CD4-positive, alpha-beta T cell treated with Interleukin-4 for 4 hours (primary cell): ENCODE data around the gene MYOZ2.

Source experiments
- DNase-seq: peaks from one replicate; pipeline ENCODE4 v3.0.0-alpha.2; 2020

The MYOZ2 gene

DNA sequence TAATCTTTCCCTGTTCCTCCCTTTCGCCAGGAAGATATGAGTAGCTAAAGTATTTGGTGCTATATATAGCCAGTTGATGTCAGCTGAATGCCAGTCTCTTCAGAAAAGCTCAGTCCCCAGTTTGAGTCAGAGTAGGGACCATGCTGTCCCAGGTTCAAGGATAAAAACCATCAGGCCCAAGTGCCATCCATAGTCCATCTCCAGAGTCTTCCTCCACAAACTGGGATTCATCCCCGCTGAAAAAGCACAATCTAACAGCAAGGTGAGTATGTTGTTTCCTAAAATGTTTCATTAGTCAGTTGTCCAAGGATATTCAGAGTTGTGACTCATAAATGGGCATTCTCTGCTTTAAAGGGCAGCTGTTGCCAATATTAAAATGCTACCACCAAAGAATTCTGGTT lies at the start of gene MYOZ2:
MYOZ2 (plus strand) TSS at position 112 of the 401 bp plus-strand sequence. CDS start 694 bp downstream, outside the sequence.
- DNase-seq = no peak

DNA sequence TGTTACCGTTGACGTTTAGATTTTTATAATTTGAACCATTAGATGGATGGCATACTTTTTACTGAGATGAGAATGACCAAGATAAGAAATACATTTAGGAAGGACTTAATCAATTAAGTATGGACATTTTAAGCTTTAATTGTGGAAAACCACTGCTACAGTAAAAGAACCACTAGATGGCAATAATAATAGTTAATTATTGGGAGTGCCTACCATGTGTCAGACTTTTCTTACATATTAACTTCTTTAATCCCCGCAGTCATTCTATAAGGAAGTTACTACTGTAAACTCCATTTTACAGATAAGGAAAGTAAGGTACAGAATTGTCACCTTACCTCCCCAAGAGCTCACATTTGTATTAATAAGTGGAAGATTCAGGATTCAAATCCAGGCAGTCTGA lies 48.5 kb upstream of the MYOZ2 start:
- DNase-seq = no peak

DNA sequence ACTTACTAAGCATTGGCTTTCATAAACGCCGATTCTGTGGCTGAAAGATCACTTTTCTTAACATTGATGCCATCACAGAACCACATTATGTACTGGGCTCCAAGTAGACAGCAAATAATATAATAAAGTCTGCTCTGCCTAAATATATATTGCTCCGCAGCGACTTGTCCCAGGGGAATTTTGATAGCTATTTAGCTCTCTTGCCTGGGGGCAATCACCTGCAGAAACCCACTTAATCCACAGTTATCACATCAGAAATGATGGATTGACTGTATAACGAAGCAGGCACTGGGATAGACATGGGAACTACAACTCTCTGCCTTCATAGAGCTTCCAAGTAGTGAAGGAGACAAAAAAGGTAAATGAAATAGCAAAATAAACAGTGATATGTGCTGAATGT lies 48.0 kb upstream of the MYOZ2 start:
- no peak for DNase-seq

DNA sequence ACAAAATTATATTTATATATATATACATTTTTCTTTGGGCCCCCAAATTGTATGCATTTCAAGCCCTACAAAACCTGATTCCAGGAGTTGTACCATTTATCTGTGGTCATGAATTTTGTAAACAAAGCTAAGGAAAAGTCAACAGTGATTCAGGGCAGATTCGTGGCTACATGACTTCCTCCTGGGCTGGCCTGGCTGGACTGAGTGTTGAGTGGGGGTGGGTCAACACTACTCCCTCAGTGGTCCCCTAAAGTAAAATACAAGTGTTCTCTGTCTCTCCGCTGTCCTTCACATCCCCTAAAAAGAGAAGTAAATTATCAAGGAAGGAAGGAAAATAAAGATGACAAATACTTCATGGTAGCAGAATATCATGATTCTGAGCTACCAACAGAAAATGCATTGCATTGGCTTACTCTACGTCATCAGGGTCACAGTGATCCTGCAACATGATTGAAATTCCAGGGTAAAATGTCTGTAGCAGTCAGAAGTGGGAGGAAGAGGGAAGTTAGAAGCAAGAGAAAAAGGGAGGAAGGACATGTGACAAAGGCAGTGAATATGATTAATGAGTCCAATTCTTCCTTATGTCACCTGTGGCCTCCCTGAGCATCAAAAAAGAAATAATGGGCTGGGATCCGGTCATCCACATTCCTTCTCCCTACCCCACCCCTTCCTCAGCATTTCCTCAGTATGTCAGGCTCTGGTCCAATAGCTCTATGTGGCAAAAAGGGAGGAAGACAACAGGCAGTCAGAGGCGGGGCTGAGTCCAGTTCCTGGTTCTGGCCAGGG lies 42.4 kb upstream of the MYOZ2 start:
- no peak for DNase-seq

DNA sequence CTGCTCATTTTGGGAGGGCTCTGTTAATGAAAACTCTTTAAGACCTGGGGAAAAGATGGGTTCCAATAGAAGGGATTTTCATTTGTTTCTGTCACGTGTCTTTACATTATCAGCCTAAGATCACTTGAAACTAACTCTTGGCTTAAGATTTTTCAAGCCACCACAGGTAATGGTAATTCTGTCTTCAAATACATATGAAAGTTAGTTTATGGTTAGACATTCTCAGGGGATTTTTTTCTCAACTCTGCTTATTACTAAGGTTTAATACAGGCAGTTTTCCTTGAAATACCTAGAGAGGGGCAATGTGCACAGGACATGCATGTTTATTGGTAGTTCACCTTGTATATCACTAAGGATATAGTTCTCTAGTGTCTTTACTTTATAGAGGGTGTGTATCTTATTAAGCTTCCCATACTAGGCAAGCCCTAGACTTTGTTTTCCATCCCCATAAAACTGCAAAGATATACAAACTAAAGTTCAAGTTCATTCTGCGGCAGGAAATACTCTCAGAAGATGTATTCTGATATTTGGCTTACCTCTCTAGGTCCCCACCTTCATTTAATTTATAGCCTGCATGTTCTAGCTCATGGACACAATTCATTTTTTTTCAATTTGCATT lies 38.2 kb upstream of the MYOZ2 start:
- no peak for DNase-seq

DNA sequence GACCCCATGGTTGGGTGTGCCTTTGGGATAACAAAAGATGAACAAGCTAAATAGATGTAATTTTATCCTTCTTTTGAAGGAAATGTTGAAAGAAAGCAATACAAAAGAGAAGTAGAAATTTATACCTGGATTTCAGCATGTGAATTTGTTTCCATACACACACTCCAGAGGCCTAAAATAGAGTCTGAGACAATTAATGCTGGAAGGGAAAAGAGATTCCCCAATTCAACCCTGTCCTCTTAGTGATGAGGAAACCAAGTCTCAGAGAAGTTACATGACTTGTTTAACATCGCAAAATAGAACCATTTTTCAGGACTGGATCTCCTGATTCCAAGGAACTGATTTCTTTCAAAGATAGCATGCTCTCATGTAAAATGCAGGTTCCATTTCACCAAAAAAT lies 37.3 kb upstream of the MYOZ2 start:
- no peak for DNase-seq

DNA sequence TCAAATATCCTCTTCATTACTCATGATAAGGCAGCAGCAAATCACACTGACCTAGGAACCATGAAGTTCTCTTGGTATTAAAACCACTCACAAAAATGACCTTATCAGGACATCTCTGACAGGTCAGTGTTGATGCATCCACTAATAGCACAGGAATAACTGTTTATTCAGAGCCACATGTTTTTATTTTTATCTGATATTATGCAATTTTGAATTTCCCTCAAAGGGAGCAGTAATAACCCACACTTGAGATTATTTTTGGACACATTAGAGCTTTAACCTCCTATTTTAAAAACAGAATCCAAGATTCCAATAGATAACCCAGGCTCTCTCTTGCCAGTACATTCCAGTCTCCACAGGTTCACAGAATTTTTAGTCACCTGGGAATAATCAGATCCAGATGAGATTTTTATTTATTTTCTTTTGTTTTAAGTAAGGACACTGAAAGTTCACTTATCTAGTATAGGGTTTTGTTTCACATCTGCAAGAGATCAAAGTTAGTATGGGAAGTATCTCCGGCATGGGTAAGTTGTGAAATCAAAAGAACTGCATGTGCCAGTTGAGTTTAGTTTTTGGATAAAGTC lies 36.3 kb upstream of the MYOZ2 start:
- DNase-seq = no peak

DNA sequence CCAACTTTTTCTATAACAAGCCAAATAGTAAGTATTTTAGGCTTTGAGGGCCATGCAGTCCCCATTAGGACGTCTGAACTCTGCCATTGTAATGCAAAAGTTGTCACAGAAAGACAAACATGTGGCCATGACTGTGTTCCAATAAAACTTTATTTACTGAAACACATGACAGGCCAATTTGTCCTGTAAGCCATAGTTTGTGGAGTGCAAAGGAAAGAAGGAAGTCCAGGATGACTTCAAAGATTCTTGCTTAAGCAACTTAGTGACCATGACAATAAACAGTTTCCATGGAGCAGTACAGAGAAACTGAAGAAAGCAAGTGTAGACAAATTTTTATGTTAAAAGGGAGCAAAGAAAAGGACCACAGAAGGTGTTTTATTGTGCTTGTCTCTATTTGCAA lies 35.0 kb upstream of the MYOZ2 start:
- no peak for DNase-seq

DNA sequence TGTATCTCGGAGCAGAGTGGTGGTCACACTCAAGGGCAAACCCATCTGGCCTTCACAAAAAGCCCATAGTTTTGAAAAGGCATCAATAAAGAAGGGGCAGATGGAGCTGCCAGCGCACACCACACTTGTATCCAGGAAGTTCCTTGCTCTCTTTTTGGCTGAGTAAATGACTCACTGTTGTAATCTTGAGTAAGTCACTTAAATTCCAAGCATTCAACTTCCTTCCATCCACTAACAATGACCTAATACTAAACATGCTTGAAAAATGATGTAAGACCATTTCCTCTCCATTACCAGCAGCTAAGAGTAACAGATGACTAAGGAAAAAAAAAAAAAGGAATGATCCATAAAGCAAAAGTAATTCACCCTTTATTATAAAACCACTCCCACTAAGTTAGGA lies 32.4 kb upstream of the MYOZ2 start:
- no peak for DNase-seq

DNA sequence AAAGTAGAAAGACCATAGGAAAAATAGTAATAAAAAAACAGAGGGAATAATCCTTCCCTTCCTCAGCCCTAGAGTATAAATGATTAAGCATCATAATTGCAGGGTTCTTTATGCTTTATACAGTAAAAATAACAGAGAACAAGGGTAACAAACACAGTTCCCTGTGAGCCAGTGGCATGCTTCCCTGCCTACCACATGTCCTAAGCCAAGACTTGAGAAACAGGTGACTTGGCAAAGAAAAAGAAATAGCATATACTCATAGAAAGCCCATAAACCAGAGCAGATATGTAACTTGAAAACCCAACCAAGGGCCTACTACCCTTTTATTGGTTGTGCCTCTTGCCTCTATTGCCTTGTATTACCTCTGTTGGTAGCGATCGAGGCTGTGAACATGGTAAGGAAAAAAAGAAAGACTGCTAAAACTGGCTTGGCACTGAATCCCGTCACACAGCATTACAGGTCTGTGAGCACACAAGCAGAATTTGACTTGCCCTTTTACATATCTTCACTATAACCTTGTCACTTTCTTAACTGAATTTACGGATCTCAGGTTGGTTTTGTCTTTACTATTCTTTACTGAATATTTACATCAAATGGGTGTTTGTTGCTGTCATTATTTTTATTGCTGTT lies 30.9 kb upstream of the MYOZ2 start:
- DNase-seq = no peak

DNA sequence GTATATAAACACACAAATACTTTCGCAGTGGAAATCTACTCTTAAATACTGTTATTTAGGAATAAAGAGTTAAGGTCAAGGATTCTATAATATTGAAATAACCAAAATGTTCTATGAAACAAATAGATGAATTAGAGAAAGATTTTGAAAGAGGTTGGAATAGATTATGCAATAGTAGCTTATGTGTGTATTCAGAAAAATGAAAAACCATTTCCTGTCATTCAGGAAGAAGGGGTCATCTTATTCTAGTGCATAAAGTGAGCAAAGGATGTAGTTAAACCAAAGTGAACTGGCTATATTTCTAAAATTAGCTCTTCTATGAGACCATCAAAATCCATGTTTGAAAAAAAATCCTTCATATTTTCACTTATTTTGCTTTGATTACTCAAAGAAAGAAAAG lies 30.0 kb upstream of the MYOZ2 start:
- DNase-seq = no peak

DNA sequence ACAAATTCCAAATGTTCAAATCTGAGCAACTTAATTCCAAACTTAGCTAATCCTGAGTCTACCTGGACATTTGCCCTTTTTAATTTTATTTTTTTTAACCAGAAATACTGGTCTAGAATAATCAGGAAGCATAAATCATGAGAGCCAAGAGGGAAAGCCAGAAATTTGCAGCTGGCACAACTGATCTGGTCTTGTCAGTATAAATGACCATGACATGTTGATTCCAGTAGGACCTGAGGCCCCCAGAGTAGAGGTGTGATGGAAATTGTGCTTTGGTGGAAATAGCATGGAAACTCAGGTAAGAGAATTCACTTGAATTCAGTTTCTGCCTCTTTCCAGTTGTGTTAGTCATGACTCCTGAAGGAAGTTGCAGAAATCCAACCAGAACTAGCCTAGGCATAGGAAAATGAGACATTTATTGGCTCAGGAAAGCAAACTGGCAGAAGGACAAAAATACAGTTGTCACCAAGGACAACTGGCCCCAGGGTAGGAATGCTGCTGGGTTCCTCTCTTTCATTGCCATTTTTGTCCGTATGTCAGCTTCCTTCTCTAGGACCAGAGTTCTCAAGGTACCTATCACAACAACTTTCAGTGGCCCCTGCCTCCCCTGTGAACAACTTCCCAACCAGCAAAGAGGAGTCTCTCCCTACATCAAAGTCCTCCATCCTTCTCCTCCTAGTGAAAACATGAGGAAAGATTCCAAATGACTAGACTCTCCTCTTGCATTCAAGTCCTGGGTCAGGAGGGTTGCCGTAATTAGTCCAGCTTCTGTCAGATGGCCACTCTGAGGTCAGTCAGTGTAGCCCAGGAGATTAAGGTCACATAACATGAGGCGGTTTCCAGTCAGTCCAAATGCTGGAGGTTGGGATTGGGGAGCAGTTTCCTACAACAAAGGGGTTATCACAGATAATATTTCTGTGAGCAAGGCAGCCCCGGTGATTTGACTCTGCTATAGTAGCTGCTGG lies 29.3 kb upstream of the MYOZ2 start:
- DNase-seq = no peak

DNA sequence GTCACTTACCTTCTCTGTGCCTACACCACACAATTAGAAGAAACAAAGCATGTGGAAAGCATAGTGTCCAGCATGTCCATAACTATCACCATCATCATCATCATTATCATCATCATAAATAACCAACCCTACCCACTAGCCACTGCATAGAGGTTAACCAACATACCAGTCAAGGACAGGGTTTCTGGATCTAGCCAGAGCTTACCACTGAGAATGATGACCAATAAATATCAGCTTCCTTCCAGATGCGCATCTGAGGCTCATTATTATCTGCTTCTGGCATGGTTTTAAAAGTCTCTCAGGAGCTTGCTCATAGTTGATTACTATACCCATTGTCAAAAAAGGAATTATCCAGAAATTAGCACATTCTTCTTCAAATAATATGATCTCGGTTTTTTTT lies 25.5 kb upstream of the MYOZ2 start:
- DNase-seq = no peak

DNA sequence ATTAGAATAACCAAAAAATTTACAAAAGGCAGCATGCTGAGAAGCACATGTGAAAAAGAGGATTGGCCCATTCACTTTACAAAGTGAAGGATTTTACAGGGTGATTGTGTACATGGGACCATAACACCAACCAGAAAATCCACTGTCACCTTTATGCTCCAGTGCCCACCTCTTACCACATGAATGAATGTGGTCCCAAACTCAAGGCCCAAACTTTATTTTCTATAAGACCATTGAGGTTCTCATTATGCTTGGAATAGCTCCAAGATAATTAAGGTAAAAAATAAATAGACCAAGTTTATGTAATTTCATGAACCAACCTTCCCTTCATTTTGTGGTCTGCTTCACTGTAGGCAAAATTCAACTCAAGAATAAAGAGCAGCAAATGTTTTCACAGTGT lies 24.3 kb upstream of the MYOZ2 start:
- DNase-seq = no peak

DNA sequence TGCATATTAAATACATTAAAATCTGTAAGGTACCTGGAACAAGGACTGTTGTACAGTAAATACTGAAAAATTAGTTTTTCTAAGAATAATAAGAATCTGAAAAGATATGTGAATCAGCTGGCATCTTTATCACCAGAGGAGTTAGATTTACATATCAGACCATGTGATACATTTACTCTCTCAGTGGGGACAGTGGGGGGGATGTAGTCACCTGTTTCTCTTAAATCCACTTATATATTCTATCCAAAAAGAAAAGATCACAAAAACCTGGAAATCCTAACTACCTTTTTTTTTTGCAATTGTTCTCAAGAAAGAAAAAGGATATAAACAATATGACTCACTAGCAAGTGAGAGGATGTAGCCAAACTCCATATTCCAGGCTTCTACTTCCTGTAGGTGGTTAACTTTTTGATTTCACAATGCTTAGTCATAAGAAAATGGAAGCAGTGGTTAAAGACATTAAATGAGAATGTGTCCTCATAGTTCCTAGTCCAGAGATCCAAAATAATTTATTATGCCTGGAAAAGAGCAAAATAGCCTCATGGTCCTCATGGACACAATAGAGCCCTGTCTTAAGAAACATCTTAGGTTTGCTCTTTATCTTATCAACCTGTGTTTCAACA lies 22.5 kb upstream of the MYOZ2 start:
- peak; percentile 2 for DNase-seq

DNA sequence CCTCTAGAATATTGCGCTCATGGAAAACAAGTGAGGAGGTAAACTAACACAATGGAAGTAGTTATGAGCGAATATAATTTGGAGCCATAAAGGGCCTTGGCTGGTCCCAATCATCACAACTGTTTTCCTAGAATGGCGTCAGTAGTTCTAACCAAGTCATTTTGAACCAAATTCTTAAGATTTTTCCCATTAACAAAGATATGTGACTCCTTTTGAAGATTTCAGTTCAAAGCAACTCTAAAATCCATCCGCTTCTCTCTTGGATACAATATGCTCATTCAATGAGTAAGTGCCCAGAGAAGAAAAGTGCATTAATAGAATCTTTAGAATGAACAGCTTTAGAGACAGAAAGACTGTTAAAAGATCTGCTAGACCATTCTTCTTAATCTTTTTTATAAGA lies 19.6 kb upstream of the MYOZ2 start:
- DNase-seq = no peak

DNA sequence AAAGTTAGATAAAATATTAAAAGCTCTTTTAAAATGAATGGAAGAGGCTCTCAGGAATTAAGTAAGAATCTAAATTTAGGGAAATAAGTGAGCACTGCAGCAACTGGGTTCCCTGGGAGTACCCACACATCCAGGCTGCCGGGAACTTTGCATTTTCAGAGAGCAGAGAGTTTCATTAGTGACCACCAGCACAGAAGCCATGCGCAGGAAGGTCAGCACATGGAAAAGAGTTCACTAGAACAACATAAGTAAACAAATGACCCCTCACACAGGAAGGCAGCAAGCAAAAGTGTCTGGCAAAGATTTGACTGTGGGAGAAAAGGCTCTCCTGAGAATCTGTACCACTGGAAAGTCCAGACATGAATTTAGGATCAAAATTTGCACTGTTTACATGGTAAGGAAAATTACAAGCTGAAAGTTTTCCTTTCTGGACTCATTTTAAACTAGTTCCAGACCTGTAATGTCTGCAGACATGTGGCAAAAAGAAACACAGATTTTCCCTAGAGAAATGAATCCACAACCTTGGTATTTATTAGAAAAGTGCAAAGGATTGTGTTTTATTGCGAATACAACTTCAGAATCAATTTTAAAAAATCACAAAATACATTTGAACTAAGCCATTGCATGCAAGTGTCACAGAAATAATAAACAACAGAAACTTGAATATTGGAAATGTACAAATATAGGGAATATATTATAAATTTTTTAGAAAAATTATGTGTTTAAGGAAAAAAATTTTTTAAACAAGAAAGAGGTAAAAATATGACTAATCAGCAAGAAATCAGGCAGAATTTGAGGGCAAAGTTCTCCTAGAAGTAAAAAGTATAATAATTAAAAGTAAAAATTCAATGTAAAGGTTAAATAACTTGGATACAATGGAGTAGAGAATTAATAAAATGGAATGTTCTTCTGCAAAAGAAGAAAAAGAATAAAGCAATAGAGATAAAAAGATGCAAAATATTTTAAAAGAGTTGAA lies 18.4 kb upstream of the MYOZ2 start:
- no peak for DNase-seq

DNA sequence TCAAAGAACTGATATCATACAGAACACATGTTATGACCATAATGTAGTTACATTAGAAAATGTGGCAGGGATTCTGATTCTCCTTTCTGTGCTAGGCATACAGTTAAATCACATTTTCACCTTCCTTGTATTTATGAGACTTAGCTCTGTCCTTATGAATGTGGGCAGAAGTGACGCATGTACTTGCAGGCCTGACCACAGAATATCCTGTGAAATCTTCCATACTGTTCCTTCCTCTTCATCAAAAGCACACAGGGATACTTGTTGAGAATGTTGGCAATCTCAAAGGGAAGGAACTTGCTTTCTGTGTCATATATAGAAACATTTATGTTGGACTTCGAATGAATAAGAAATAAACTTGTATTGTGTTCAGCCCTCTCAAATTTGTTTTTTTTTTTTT lies 17.2 kb upstream of the MYOZ2 start:
- DNase-seq = no peak

DNA sequence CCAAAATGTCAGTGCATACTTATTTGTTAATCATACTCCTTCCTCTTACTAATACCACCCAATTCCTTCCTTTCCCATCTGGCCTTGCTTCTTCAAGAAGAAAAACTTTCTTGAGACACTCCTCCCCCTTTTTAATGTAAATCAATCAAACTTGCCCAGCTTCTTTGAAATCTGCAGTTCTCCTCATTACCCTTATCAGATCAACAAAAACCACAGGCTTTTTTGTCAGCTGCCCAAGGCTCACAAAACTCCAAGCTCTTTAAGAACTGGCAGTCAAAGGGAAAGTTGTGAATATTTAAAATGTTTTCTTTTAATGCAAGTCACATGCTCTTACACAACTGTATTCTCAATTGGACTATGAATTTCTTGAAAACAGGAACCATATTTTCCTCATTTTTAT lies 11.3 kb upstream of the MYOZ2 start:
- no peak for DNase-seq

DNA sequence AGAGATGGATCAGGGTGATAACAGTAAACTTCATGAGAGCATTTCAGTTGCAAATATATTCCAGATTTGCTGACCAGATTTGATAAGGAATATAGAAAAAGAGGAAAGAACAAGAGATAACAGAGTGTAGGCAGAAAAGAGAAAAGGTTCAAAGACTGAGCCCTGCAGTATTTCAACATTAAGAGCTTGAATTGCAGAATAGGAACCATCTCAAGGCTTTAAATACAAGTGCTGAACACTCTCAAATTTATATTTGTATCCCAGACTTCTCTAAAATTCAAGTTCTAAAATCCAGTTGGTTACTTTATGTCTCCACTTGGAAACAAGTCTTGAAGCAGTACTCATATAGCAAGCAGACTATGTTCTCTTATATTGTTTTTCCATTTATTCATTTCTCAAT lies 9.7 kb upstream of the MYOZ2 start:
- no peak for DNase-seq

DNA sequence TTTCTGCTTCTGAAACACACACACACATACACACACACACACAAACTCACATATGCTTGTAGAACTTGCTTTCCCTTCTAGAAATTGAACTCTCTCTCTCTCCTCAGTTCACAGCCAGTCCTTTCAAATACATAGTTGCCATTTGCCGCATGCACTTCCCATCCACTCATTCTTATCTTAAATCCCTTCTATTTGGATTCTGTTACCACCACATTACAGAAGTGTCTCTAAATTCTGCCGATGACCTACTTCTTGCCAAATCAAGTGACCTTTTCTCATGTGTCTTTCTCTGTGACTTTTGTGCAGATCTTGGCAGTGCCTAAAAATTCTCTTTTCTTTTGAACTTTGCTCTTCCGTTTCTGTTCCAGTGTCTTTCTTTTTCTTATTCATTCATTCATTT lies 7.5 kb upstream of the MYOZ2 start:
- no peak for DNase-seq
